Neural cell (in vitro differentiated cells): ENCODE measurements around the gene ERCC4.

Source experiments
- EP300 ChIP-seq: fragments of 450-650 bp; conservative IDR thresholded peaks from 2 replicates; pipeline ENCODE4 v1.6.1; 2014; ENCODE audit warnings: antibody characterized with exemption, mild to moderate bottlenecking, moderate library complexity; ENCODE audit not compliant: poor library complexity, severe bottlenecking
- EZH2 ChIP-seq: fragments of 200-600, 300-800 bp; shearing (Covaris generic), sonication (generic); IDR thresholded peaks from 2 replicates; pipeline ENCODE4 v1.6.1; 2014; ENCODE audit warnings: antibody characterized with exemption, low read length, borderline replicate concordance, mild to moderate bottlenecking; ENCODE audit not compliant: insufficient read depth, poor library complexity, severe bottlenecking
- MXI1 ChIP-seq: fragments of 450-650 bp; conservative IDR thresholded peaks from 2 replicates; pipeline ENCODE4 v1.6.1; 2014; ENCODE audit warnings: antibody characterized with exemption, mild to moderate bottlenecking; ENCODE audit not compliant: poor library complexity, severe bottlenecking
- RAD21 ChIP-seq: fragments of 450-650 bp; conservative IDR thresholded peaks from 2 replicates; pipeline ENCODE4 v1.6.1; 2014; ENCODE audit warnings: antibody characterized with exemption, mild to moderate bottlenecking, moderate library complexity
- SMC3 ChIP-seq: fragments of 450-650 bp; conservative IDR thresholded peaks from 2 replicates; pipeline ENCODE4 v1.6.1; 2014; ENCODE audit warnings: antibody characterized with exemption, mild to moderate bottlenecking, moderate library complexity; ENCODE audit not compliant: poor library complexity
- TAF1 ChIP-seq: IDR thresholded peaks from 2 replicates; pipeline ENCODE4 v1.6.1; 2012; ENCODE audit warnings: low read depth
- TF ChIP-seq, protein P1 (sequence below): fragments of 450-650 bp; IDR thresholded peaks from 2 replicates; pipeline ENCODE4 v1.5.1; 2014; ENCODE audit warnings: antibody characterized with exemption, mild to moderate bottlenecking, moderate library complexity; ENCODE audit not compliant: poor library complexity, severe bottlenecking
- TF ChIP-seq, protein P2 (sequence below): IDR thresholded peaks from 2 replicates; pipeline ENCODE4 v1.6.1; 2012; ENCODE audit warnings: borderline replicate concordance

GRCh38 chr16:13892301-13892700 lies 27.7 kb upstream of the ERCC4 start:
- TF ChIP-seq, protein P1, sequence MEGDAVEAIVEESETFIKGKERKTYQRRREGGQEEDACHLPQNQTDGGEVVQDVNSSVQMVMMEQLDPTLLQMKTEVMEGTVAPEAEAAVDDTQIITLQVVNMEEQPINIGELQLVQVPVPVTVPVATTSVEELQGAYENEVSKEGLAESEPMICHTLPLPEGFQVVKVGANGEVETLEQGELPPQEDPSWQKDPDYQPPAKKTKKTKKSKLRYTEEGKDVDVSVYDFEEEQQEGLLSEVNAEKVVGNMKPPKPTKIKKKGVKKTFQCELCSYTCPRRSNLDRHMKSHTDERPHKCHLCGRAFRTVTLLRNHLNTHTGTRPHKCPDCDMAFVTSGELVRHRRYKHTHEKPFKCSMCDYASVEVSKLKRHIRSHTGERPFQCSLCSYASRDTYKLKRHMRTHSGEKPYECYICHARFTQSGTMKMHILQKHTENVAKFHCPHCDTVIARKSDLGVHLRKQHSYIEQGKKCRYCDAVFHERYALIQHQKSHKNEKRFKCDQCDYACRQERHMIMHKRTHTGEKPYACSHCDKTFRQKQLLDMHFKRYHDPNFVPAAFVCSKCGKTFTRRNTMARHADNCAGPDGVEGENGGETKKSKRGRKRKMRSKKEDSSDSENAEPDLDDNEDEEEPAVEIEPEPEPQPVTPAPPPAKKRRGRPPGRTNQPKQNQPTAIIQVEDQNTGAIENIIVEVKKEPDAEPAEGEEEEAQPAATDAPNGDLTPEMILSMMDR = no peak
- TF ChIP-seq TAF1 (no peak), EZH2 (no peak), RAD21 (no peak), EP300 (no peak), MXI1 (no peak), SMC3 (no peak)
- TF ChIP-seq, protein P2, sequence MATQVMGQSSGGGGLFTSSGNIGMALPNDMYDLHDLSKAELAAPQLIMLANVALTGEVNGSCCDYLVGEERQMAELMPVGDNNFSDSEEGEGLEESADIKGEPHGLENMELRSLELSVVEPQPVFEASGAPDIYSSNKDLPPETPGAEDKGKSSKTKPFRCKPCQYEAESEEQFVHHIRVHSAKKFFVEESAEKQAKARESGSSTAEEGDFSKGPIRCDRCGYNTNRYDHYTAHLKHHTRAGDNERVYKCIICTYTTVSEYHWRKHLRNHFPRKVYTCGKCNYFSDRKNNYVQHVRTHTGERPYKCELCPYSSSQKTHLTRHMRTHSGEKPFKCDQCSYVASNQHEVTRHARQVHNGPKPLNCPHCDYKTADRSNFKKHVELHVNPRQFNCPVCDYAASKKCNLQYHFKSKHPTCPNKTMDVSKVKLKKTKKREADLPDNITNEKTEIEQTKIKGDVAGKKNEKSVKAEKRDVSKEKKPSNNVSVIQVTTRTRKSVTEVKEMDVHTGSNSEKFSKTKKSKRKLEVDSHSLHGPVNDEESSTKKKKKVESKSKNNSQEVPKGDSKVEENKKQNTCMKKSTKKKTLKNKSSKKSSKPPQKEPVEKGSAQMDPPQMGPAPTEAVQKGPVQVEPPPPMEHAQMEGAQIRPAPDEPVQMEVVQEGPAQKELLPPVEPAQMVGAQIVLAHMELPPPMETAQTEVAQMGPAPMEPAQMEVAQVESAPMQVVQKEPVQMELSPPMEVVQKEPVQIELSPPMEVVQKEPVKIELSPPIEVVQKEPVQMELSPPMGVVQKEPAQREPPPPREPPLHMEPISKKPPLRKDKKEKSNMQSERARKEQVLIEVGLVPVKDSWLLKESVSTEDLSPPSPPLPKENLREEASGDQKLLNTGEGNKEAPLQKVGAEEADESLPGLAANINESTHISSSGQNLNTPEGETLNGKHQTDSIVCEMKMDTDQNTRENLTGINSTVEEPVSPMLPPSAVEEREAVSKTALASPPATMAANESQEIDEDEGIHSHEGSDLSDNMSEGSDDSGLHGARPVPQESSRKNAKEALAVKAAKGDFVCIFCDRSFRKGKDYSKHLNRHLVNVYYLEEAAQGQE = no peak
